Bronchial epithelial cell (primary cell): Measurements from ENCODE around the gene CD8B2. TPM values are rescaled to one million over a fixed set of nuclear protein-coding genes. Genes with fewer than 3 reads are reported as not detected.
"Not testable (repeated sequence)": the region's sequence is repeated elsewhere in the genome, so short reads cannot be mapped to it uniquely, and the experiment has no call there.

Source experiments
- DNase-seq: peaks from one replicate; pipeline ENCODE4 v3.0.0-alpha.2; 2010; ENCODE audit warnings: low read depth
- FAIRE-seq: peaks from 2 replicates; lab custom pipeline; 2011; peaks lifted over from hg19 to GRCh38; lab: Jason Lieb, UNC
- H3K27me3 ChIP-seq: 2 replicates; pipeline ENCODE4 v1.5.1; 2011; ENCODE audit warnings: low read length; ENCODE audit not compliant: control insufficient read depth, insufficient read depth
- H3K36me3 ChIP-seq: 2 replicates; pipeline ENCODE4 v1.5.1; 2011; ENCODE audit warnings: low read length; ENCODE audit not compliant: control insufficient read depth, insufficient read depth
- H3K4me3 ChIP-seq: 2 replicates; pipeline ENCODE4 v1.5.1; 2011; ENCODE audit warnings: mild to moderate bottlenecking, low read depth, low read length, control low read depth
- CTCF ChIP-seq: IDR thresholded peaks from 2 replicates; pipeline ENCODE4 v1.5.1; 2011; ENCODE audit warnings: mild to moderate bottlenecking, moderate library complexity, low read length, control low read depth, inconsistent platforms; ENCODE audit not compliant: insufficient read depth, severe bottlenecking
- total RNA-seq: library from RNA; depleted of rRNA; stranded (reverse); fragments of >200 nt; gene quantifications from 2 replicates; pipeline ENCODE4 v1.2.1, GENCODE V29; 2014

The CD8B2 gene
- total RNA-seq = not detected in 2 replicates

GRCh38 chr2:106486551-106487385, at the start of gene CD8B2:
TSS of gene CD8B2 (plus strand) at chr2:106487364. CDS start at chr2:106487427, 63 bp downstream.
- not testable (repeated sequence) for FAIRE-seq, H3K4me3 ChIP-seq, H3K27me3 ChIP-seq, DNase-seq, H3K36me3 ChIP-seq

DNA sequence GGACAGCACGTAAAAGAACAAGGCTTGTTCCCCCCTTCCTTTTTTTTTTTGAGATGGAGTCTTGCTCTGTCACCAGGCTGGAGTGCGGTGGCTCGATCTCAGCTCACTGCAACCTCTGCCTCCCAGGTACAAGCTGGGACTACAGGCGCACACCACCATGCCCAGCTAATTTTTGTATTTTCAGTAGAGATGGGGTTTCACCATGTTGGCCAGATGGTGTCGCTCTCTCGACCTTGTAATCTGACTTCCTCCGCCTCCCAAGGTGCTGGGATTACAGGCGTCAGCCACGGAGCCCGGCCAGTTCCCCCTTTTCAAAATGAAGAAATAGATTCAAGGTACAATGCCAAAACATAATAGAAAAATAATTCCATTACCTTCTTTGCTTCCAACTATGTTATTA, 25.3 kb upstream of the CD8B2 start:
- H3K4me3 ChIP-seq, FAIRE-seq, DNase-seq, H3K27me3 ChIP-seq, H3K36me3 ChIP-seq: not testable (repeated sequence)

DNA sequence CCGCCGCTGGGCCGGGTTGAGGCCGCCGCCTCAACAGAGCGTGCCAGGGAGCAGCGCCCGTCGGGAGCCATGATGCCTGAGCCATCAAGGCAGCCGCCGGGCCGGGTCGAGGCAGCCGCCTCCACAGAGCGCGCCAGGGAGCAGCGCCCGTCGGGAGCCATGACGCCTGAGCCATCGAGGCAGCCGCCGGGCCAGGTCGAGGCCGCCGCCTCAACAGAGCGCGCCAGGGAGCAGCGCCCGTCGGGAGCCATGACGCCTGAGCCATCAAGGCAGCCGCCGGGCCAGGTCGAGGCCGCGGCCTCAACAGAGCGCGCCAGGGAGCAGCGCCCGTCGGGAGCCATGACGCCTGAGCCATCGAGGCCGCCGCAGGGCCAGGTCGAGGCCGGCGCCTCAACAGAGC, 19.6 kb upstream of the CD8B2 start:
- not testable (repeated sequence) for DNase-seq, H3K4me3 ChIP-seq, H3K27me3 ChIP-seq, H3K36me3 ChIP-seq, FAIRE-seq

DNA sequence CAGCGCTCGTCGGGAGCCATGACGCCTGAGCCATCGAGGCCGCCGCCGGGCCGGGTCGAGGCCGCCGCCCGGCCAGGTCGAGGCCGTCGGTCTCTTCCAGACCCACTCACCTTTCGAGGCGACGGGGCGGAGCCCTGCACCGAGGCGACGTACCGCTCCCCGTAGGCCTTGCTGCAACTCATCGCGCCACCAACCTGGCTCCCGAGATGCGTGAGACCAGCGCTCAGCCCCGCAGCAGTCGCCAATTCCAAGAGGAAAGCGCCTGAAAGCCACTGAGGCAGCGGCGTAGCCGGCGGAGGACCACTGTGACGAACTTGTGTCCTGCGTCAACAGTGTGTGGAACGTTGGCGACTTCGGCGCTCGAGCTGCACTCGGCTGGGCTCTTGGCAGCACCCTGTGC, 19.1 kb upstream of the CD8B2 start, which contains the start of gene RGPD3:
Gene RGPD3 (minus strand): TSS at position 307 of the 400 bp plus-strand sequence. CDS start 125 bp downstream, at position 182.
- not testable (repeated sequence) for DNase-seq, H3K4me3 ChIP-seq, H3K36me3 ChIP-seq, H3K27me3 ChIP-seq, FAIRE-seq

GRCh38 chr2:106470658-106471057, 16.5 kb upstream of the CD8B2 start:
- not testable (repeated sequence) for FAIRE-seq, DNase-seq, H3K4me3 ChIP-seq, H3K27me3 ChIP-seq, H3K36me3 ChIP-seq
- TF ChIP-seq CTCF = peak; percentile 25

GRCh38 chr2:106477647-106478046, 9.5 kb upstream of the CD8B2 start:
- DNase-seq, H3K36me3 ChIP-seq, FAIRE-seq, H3K4me3 ChIP-seq, H3K27me3 ChIP-seq: not testable (repeated sequence)

DNA sequence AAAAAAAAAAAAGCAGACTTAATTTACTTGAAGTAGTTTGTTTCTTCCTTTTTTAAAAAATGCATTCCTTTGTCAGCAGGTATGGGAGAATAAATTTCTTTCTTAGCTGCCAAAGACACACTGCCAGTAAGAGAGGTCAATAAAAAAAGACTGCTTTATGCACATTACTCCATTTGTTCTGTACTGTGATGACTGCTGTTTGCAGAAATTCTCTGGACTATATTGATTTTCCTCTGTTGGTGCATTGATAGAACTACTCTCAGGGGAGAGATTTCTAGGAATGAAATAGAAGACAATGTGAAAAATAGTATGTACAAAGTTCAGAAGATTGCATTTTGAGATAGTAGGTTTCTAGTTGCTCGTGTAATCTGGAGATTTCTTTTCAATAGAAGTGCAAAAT, 7.6 kb upstream of the CD8B2 start:
- DNase-seq, FAIRE-seq, H3K36me3 ChIP-seq, H3K27me3 ChIP-seq, H3K4me3 ChIP-seq: not testable (repeated sequence)

- H3K36me3 ChIP-seq, FAIRE-seq, DNase-seq, H3K27me3 ChIP-seq, H3K4me3 ChIP-seq: not testable (repeated sequence)
Observed at GRCh38 chr2:106487386-106488191, 425 bp downstream of the CD8B2 start.

- H3K36me3 ChIP-seq, H3K4me3 ChIP-seq, DNase-seq, H3K27me3 ChIP-seq: not testable (repeated sequence)
- FAIRE-seq = peak; percentile 23
Observed at GRCh38 chr2:106489701-106490100, 2.5 kb downstream of the CD8B2 start.

GRCh38 chr2:106492399-106492798, 5.2 kb downstream of the CD8B2 start:
- not testable (repeated sequence) for FAIRE-seq, H3K4me3 ChIP-seq

DNA sequence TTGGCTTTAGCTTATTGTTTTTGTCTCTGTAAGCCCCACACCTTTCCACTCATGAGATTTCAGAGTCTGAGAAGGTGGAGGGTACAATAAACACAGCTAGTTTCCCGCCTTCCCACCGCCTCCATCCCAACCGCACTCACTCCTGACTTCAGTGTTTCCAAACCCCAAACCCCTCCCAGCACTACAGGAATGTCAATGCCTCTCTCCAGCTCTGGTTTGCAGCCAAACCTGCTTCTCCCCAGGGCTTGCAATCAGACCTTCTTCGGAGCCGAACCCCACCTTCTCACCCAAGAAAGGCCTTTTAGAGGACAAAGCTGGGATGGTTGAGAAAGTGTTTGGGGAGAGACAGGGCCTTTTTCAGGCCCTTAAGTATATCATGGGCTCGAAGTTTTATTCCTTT, 5.7 kb downstream of the CD8B2 start:
- H3K4me3 ChIP-seq, H3K27me3 ChIP-seq, H3K36me3 ChIP-seq, FAIRE-seq, DNase-seq: not testable (repeated sequence)

More at GRCh38 chr2:106492399-106492798, 5.2 kb downstream of the CD8B2 start:
- not testable (repeated sequence) for H3K36me3 ChIP-seq, H3K27me3 ChIP-seq, DNase-seq

GRCh38 chr2:106498549-106498948, 11.4 kb downstream of the CD8B2 start:
- not testable (repeated sequence) for H3K36me3 ChIP-seq, DNase-seq, H3K27me3 ChIP-seq, H3K4me3 ChIP-seq
- FAIRE-seq = peak; percentile 66

DNA sequence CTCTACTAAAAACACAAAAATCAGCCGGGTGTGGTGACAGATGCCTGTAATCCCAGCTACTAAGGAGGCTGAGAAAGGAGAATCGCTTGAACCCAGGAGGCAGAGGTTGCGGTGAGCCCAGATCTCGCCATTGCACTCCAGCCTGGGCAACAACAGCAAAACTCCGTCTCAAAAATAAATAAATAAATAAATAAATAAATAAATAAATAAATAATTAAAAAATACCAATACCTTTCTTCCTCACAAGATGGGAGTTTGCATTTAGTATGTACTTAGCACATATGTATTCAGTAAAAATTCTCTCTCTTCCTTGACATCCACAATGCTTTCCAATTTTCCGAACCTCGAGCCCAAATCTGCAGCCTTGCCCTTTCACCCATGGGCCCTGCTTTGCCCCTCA, 13.2 kb downstream of the CD8B2 start:
- not testable (repeated sequence) for DNase-seq, H3K4me3 ChIP-seq, FAIRE-seq, H3K27me3 ChIP-seq, H3K36me3 ChIP-seq
